HCT116 (cell line): ENCODE measurements around the gene PANX3. TPM values are rescaled to one million over a fixed set of nuclear protein-coding genes. Genes with fewer than 3 reads are reported as not detected.

Source experiments
- ATAC-seq: fragments of 200-7000 bp; cut with Tn5 transposase; 2 replicates; pipeline ENCODE4 v1.9.1; 2020; ENCODE audit warnings: mild to moderate bottlenecking, moderate library complexity
- BruUV-seq: library from RNA; stranded (reverse); fragments of 400-500 nt; replicated peaks from 2 replicates; lab custom pipeline; 2021; lab: Mats Ljungman, UMichigan
- CTCF ChIA-PET: fragments of 300-600 bp; sonication (Branson Sonifier 250); formaldehyde crosslinking; loops from one replicate; lab custom pipeline; 2021; ENCODE audit warnings: antibody characterized with exemption; lab: Charles Lee
- POLR2A ChIA-PET: fragments of 300-600, 350-600 bp; sonication (Branson Sonifier 250); formaldehyde crosslinking; loops from one replicate; lab custom pipeline; 2021; ENCODE audit warnings: antibody characterized with exemption; lab: Charles Lee
- RAD21 ChIA-PET, 2 experiments: fragments of 300-600 bp; sonication (Branson Sonifier 250); formaldehyde crosslinking; loops; one replicate each; lab custom pipeline; 2023; ENCODE audit warnings: low total read pairs in 2 of 2; ENCODE audit not compliant: uncharacterized antibody in 2 of 2, unreplicated experiment in 2 of 2, low non-redundant PET in 1 of 2; lab: Charles Lee
- DNase-seq: peaks from one replicate; pipeline ENCODE4 v3.0.0-alpha.2; 2010; ENCODE audit warnings: low read depth, low spot score
- H2AFZ ChIP-seq: fragments of 200-600 bp; shearing (Covaris generic), sonication (generic); 2 replicates; pipeline ENCODE4 v1.6.1; 2017; ENCODE audit warnings: low read depth, mixed run types, mixed read lengths, antibody characterized with exemption, low read length; ENCODE audit not compliant: poor library complexity, severe bottlenecking
- H3K27ac ChIP-seq: 2 replicates; pipeline ENCODE4 v1.5.1; 2012; ENCODE audit warnings: low read depth, low read length
- H3K27me3 ChIP-seq: fragments of 200-600 bp; sonication (generic); 2 replicates; pipeline ENCODE4 v1.6.1; 2016; ENCODE audit warnings: mixed run types, low read length, mixed read lengths; ENCODE audit not compliant: insufficient read depth
- H3K36me3 ChIP-seq, 2 experiments: fragments of 200-500 bp in 1 of 2; fragments of 200-600 bp in 1 of 2; sonication (Bioruptor generic) in 1 of 2; sonication (generic) in 1 of 2; 2 replicates each; pipeline versions ENCODE4 v1.5.1 to v1.6.1; 2014 to 2016; ENCODE audit warnings: low read length in 2 of 2, inconsistent platforms in 1 of 2, mixed read lengths in 1 of 2, mixed run types in 1 of 2; ENCODE audit not compliant: insufficient read depth in 2 of 2, control insufficient read depth in 1 of 2
- H3K4me1 ChIP-seq, 2 experiments: fragments of 200-600 bp in 1 of 2; sonication (generic) in 1 of 2; 2 replicates each; pipeline versions ENCODE4 v1.5.1 to v1.6.1; 2012 to 2017; ENCODE audit warnings: low read length in 2 of 2, inconsistent platforms in 1 of 2, mild to moderate bottlenecking in 1 of 2, mixed read lengths in 1 of 2, mixed run types in 1 of 2, moderate library complexity in 1 of 2; ENCODE audit not compliant: insufficient read depth in 2 of 2, control insufficient read depth in 1 of 2
- H3K4me2 ChIP-seq: fragments of 200-600 bp; sonication (generic); 2 replicates; pipeline ENCODE4 v1.6.1; 2017; ENCODE audit warnings: mixed run types, low read length, mixed read lengths
- H3K4me3 ChIP-seq, 2 experiments: fragments of 200-600 bp in 1 of 2; sonication (generic) in 1 of 2; replicated peaks in 1 of 2; 2 replicates each; pipeline ENCODE4 v1.5.1; 2011 to 2016; ENCODE audit warnings: low read length in 2 of 2, control low read depth in 1 of 2, low read depth in 1 of 2, mild to moderate bottlenecking in 1 of 2, mixed read lengths in 1 of 2, mixed run types in 1 of 2
- H3K79me2 ChIP-seq: fragments of 200-600 bp; sonication (generic); 2 replicates; pipeline ENCODE4 v1.6.1; 2017; ENCODE audit warnings: mild to moderate bottlenecking, mixed run types, low read length, moderate library complexity, mixed read lengths; ENCODE audit not compliant: insufficient read depth
- H3K9ac ChIP-seq: fragments of 200-600 bp; sonication (generic); 2 replicates; pipeline ENCODE4 v1.6.1; 2016; ENCODE audit warnings: low read length, mixed read lengths
- H3K9me2 ChIP-seq: fragments of 200-600 bp; sonication (generic), shearing (Covaris generic); 2 replicates; pipeline ENCODE4 v1.6.1; 2017; ENCODE audit warnings: mixed run types, mild to moderate bottlenecking, moderate library complexity; ENCODE audit not compliant: insufficient read depth
- H3K9me3 ChIP-seq, 2 experiments: fragments of 200-500 bp in 1 of 2; fragments of 200-600 bp in 1 of 2; sonication (Bioruptor generic) in 1 of 2; sonication (generic) in 1 of 2; 2 replicates each; pipeline ENCODE4 v1.6.1; 2014 to 2017; ENCODE audit warnings: low read length in 2 of 2, mixed read lengths in 2 of 2, inconsistent platforms in 1 of 2, low read depth in 1 of 2, mild to moderate bottlenecking in 1 of 2, mixed run types in 1 of 2, moderate library complexity in 1 of 2; ENCODE audit not compliant: control insufficient read depth in 1 of 2, insufficient read depth in 1 of 2
- H4K20me1 ChIP-seq: fragments of 200-600 bp; sonication (generic), shearing (Covaris generic); 2 replicates; pipeline ENCODE4 v1.6.1; 2017; ENCODE audit warnings: mixed run types, mild to moderate bottlenecking, moderate library complexity; ENCODE audit not compliant: insufficient read depth
- CBX3 ChIP-seq: IDR thresholded peaks from 2 replicates; pipeline ENCODE4 v1.6.1; 2012; ENCODE audit warnings: low read depth
- CEBPB ChIP-seq: IDR thresholded peaks from 2 replicates; pipeline ENCODE4 v1.6.1; 2012; ENCODE audit warnings: low read depth
- EGR1 ChIP-seq: IDR thresholded peaks from 2 replicates; pipeline ENCODE4 v1.6.1; 2012; ENCODE audit warnings: low read depth
- EZH2 ChIP-seq: fragments of 200-600 bp; sonication (generic); IDR thresholded peaks from 2 replicates; pipeline ENCODE4 v1.6.1; 2017; ENCODE audit warnings: antibody characterized with exemption, mixed run types
- POLR2AphosphoS5 ChIP-seq: IDR thresholded peaks from 2 replicates; pipeline ENCODE4 v1.6.1; 2011; ENCODE audit warnings: mild to moderate bottlenecking, low read depth, low read length, moderate library complexity
- TCF7L2 ChIP-seq: IDR thresholded peaks from 2 replicates; pipeline ENCODE4 v1.7.0; 2011; ENCODE audit warnings: borderline replicate concordance, inconsistent platforms; ENCODE audit not compliant: insufficient read depth, insufficient read length; ENCODE audit errors: extremely low read depth
- intact Hi-C: fragments of 100-400 bp; cut with micrococcal nuclease; formaldehyde crosslinking; loops from 2 replicates; pipeline ENCODE4 v1.10.0; 2022
- total RNA-seq: library from RNA; stranded (reverse); gene quantifications from one replicate; pipeline ENCODE4 v1.2.1, GENCODE V29; 2021; ENCODE audit not compliant: unreplicated experiment
- TF ChIP-seq, protein P1 (sequence below), 3 experiments: fragments of 200-600 bp in 1 of 3; sonication (generic) in 1 of 3; IDR thresholded peaks in 2 of 3; conservative IDR thresholded peaks in 1 of 3; 2 replicates each; pipeline ENCODE4 v1.5.1; 2012 to 2017; ENCODE audit warnings: low read depth in 2 of 3, low read length in 2 of 3, antibody characterized with exemption in 1 of 3, borderline replicate concordance in 1 of 3, control low read depth in 1 of 3, mild to moderate bottlenecking in 1 of 3, mixed read lengths in 1 of 3, mixed run types in 1 of 3, moderate library complexity in 1 of 3; ENCODE audit not compliant: insufficient read depth in 1 of 3
- TF ChIP-seq, protein P2 (sequence below): IDR thresholded peaks from 2 replicates; pipeline ENCODE4 v1.6.1; 2012; ENCODE audit warnings: low read depth

Gene PANX3
- total RNA-seq, 1 experiment from 2014 or later = not detected

DNA sequence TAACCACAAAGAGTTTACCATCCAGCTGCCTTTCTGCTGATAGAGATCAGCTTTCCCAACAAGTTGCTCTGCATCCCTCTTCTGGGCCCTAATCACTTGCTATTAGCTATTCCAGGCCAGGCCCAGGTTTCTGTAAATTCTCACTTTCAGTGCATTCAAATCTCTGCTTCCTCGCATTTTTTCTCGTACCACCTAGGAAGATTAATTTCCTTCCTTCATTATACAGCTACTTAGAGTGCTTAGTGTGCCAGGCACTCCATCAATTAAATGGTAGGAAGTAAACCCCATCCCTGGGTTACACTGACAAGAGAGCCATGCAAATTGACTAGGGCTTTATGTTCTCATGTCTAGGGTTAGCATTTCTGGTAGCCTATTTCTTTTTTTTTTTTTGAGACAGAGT is 52.6 kb downstream of the PANX3 start:
- Histone ChIP-seq H3K9me3 (no peaks in the 10 kb centered on the region), H3K9ac (no peak overlapping the region), H3K27me3 (no peaks in the 10 kb centered on the region), H4K20me1 (no peaks in the 10 kb centered on the region), H3K4me2 (no peak overlapping the region), H3K36me3 (no peaks in the 10 kb centered on the region), H2AFZ (no peak overlapping the region), H3K4me1 (no peaks in the 10 kb centered on the region), H3K4me3 (no peak overlapping the region), H3K27ac (no peak overlapping the region), H3K9me2 (no peaks in the 10 kb centered on the region), H3K79me2 (no peaks in the 10 kb centered on the region)
- intact Hi-C loops = no loop called here
- TF ChIP-seq POLR2AphosphoS5 (no peak), EGR1 (no peak), CEBPB (no peak), EZH2 (no peak), TCF7L2 (no peak), CBX3 (no peak)
- TF ChIP-seq, protein P1, sequence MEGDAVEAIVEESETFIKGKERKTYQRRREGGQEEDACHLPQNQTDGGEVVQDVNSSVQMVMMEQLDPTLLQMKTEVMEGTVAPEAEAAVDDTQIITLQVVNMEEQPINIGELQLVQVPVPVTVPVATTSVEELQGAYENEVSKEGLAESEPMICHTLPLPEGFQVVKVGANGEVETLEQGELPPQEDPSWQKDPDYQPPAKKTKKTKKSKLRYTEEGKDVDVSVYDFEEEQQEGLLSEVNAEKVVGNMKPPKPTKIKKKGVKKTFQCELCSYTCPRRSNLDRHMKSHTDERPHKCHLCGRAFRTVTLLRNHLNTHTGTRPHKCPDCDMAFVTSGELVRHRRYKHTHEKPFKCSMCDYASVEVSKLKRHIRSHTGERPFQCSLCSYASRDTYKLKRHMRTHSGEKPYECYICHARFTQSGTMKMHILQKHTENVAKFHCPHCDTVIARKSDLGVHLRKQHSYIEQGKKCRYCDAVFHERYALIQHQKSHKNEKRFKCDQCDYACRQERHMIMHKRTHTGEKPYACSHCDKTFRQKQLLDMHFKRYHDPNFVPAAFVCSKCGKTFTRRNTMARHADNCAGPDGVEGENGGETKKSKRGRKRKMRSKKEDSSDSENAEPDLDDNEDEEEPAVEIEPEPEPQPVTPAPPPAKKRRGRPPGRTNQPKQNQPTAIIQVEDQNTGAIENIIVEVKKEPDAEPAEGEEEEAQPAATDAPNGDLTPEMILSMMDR (IDR thresholded peaks at IDR 0.05 in 2 of 3, conservative IDR thresholded peaks at IDR 0.05 in 1 of 3; ENCODE audit: borderline replicate concordance in 1 of 3, insufficient read depth in 1 of 3, low read depth in 2 of 3, low read length in 2 of 3) = no peak
- TF ChIP-seq, protein P2, sequence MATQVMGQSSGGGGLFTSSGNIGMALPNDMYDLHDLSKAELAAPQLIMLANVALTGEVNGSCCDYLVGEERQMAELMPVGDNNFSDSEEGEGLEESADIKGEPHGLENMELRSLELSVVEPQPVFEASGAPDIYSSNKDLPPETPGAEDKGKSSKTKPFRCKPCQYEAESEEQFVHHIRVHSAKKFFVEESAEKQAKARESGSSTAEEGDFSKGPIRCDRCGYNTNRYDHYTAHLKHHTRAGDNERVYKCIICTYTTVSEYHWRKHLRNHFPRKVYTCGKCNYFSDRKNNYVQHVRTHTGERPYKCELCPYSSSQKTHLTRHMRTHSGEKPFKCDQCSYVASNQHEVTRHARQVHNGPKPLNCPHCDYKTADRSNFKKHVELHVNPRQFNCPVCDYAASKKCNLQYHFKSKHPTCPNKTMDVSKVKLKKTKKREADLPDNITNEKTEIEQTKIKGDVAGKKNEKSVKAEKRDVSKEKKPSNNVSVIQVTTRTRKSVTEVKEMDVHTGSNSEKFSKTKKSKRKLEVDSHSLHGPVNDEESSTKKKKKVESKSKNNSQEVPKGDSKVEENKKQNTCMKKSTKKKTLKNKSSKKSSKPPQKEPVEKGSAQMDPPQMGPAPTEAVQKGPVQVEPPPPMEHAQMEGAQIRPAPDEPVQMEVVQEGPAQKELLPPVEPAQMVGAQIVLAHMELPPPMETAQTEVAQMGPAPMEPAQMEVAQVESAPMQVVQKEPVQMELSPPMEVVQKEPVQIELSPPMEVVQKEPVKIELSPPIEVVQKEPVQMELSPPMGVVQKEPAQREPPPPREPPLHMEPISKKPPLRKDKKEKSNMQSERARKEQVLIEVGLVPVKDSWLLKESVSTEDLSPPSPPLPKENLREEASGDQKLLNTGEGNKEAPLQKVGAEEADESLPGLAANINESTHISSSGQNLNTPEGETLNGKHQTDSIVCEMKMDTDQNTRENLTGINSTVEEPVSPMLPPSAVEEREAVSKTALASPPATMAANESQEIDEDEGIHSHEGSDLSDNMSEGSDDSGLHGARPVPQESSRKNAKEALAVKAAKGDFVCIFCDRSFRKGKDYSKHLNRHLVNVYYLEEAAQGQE = no peak
- DNase-seq = no peak
- ChIA-PET POLR2A (no interaction called here), CTCF (interaction anchor here (1.1 kb wide), 1 partner anchor 130 kb away, joined by 4 read pairs; no protein-coding TSS in a partner anchor), RAD21 (no interaction called here)
- ATAC-seq = no peak
- BruUV-seq = no TSS peak
